GM21390 (cell line): ENCODE results near the gene OR4M2.
"Not testable (repeated sequence)": the region's sequence is repeated elsewhere in the genome, so short reads cannot be mapped to it uniquely, and the experiment has no call there.

Experiments used
- ATAC-seq: cut with Tn5 transposase; IDR thresholded peaks from one replicate; pipeline ENCODE4 v1.9.1; 2021; ENCODE audit not compliant: unreplicated experiment

OR4M2 gene

GRCh38 chr15:22080227-22080626 is at the start of gene OR4M2:
TSS of gene OR4M2 (plus strand) at chr15:22080527. CDS start at chr15:22080625, 98 bp downstream.
- ATAC-seq, result not testable (repeated sequence)

GRCh38 chr15:22069267-22069666 is 11.1 kb upstream of the OR4M2 start:
- not testable (repeated sequence) for ATAC-seq

GRCh38 chr15:22081386-22081785 is 1.1 kb downstream of the OR4M2 start:
- ATAC-seq, result not testable (repeated sequence)

GRCh38 chr15:22098616-22099253 is 18.4 kb downstream of the OR4M2 start:
- ATAC-seq, result not testable (repeated sequence)

GRCh38 chr15:22099289-22099891 is 19.1 kb downstream of the OR4M2 start:
- not testable (repeated sequence) for ATAC-seq

GRCh38 chr15:22122033-22122432 is 41.7 kb downstream of the OR4M2 start:
- not testable (repeated sequence) for ATAC-seq
